Measurements from ENCODE around the gene KASH5. TPM values are rescaled to one million over a fixed set of nuclear protein-coding genes. Genes with fewer than 3 reads are reported as not detected.
A peak's percentile ranks its signal among the peaks of the same experiment; 100 is the strongest.

The KASH5 gene
- polyA plus RNA-seq, 2 of the 4 experiments (the other 2 are of a cell fraction), result 0.08 to 0.17 TPM

GRCh38 chr19:49435670-49436069, 47.6 kb downstream of the KASH5 start:
- WGBS (ENCODE audit: missing lambda C conversion rate), result 87% methylated on average over 10 of the region's 10 CpGs
- no peak for FAIRE-seq
- no peak overlapping the region for H3K4me3 ChIP-seq
- TF ChIP-seq FOSL2 (IDR thresholded peaks at IDR 0.05) (no peak), FOSL2 (CRISPR knock-in tag; IDR thresholded peaks at IDR 0.05) (no peak), MAFK (IDR thresholded peaks at IDR 0.05; ENCODE audit: partially characterized antibody) (no peak), MAZ (IDR thresholded peaks at IDR 0.05; ENCODE audit: borderline replicate concordance, low read depth, low read length) (no peak), HOXB5 (CRISPR knock-in tag; IDR thresholded peaks at IDR 0.05) (no peak), BCL3 (IDR thresholded peaks at IDR 0.05) (no peak), ZNF302 (CRISPR knock-in tag; IDR thresholded peaks at IDR 0.05) (no peak), KDM5A (IDR thresholded peaks at IDR 0.05) (no peak), JUN (IDR thresholded peaks at IDR 0.05) (no peak), ZSCAN20 (CRISPR knock-in tag; IDR thresholded peaks at IDR 0.05) (no peak), PHF8 (IDR thresholded peaks at IDR 0.05; ENCODE audit: borderline replicate concordance, low read depth) (no peak)
- H3K9me3 ChIP-seq, result no peaks in the 10 kb centered on the region; the same call in 2 of the 3 replicates
- ATAC-seq, result no peak
- CTCF ChIA-PET, result interaction anchor here (1.0 to 4.2 kb wide), 11 partner anchors 9 to 210 kb away, joined by 3 to 30 read pairs (median 4); partner anchors contain the start of gene GFY
- H3K4me1 ChIP-seq, result peaks cover 5% of the 10 kb centered on the region; the same call in 2 of the 3 replicates
- DNase-seq (ENCODE audit: low read depth in 1 of 2, low spot score in 1 of 2), result no peak
- H3K4me2 ChIP-seq, result no peak overlapping the region
- no peak overlapping the region for H3K27ac ChIP-seq
- POLR2A ChIA-PET, result interaction anchor here (1.1 to 1.7 kb wide), 2 partner anchors 16 to 18 kb away, joined by 3 to 6 read pairs; partner anchors contain the start of genes ALDH16A1 and PIH1D1

GRCh38 chr19:49436381-49437017, 48.5 kb downstream of the KASH5 start:
- ChIA-PET POLR2A (interaction anchor here (1.1 to 1.7 kb wide), 2 partner anchors 15 to 17 kb away, joined by 3 to 6 read pairs; partner anchors contain the start of genes ALDH16A1 and PIH1D1), CTCF (interaction anchor here (1.0 to 4.2 kb wide), 11 partner anchors 9 to 211 kb away, joined by 3 to 30 read pairs (median 4); partner anchors contain the start of gene GFY)
- H3K9me3 ChIP-seq, result no peaks in the 10 kb centered on the region; the same call in 2 of the 3 replicates
- no peak for FAIRE-seq
- 0 out of 3 replicates have a peak overlapping the region, but pooled peaks have one; percentile 9 for H3K4me2 ChIP-seq
- DNase-seq (ENCODE audit: low read depth in 1 of 2, low spot score in 1 of 2), result peak in 1 of 2 experiments; percentile 64
- 44% methylated on average over 42 of the region's 42 CpGs for WGBS (ENCODE audit: missing lambda C conversion rate)
- H3K4me1 ChIP-seq, result peaks cover 8% of the 10 kb centered on the region
- no peak overlapping the region for H3K27ac ChIP-seq
- peak; percentile 14 to 15; a peak in 3 of 6 replicates for ATAC-seq
- no peak overlapping the region for H3K4me3 ChIP-seq
- no peak for TF ChIP-seq BCL3 (IDR thresholded peaks at IDR 0.05)
- TF ChIP-seq MAX (IDR thresholded peaks at IDR 0.05), result peak; percentile 48; the same call in 1 of the 2 replicates

- no peak for ATAC-seq
- POLR2A ChIA-PET, result interaction anchor here (1.7 kb wide), 1 partner anchor 15 kb away, joined by 6 read pairs; the partner anchor contains the start of gene PIH1D1
These were observed 49.2 kb downstream of the KASH5 start for GRCh38 chr19:49437231-49437630.

More at GRCh38 chr19:49437231-49437630, 49.2 kb downstream of the KASH5 start:
- Histone ChIP-seq H3K27ac (no peak overlapping the region), H3K4me2 (no peak overlapping the region), H3K9me3 (no peaks in the 10 kb centered on the region; the same call in 2 of the 3 replicates), H3K4me1 (peaks cover 16% of the 10 kb centered on the region), H3K4me3 (no peak overlapping the region)
- CTCF ChIA-PET, result interaction anchor here (1.2 to 2.4 kb wide), 3 partner anchors 12 to 46 kb away, joined by 3 to 23 read pairs (median 5); partner anchors contain the start of gene GFY
- TF ChIP-seq ELK1 (IDR thresholded peaks at IDR 0.05; ENCODE audit: low read depth, low read length), result no peak
- no peak for TF ChIP-seq ZNF302 (CRISPR knock-in tag; IDR thresholded peaks at IDR 0.05)
- no peak for TF ChIP-seq BCL3 (IDR thresholded peaks at IDR 0.05)
- TF ChIP-seq NPAS2 (CRISPR knock-in tag; IDR thresholded peaks at IDR 0.05; ENCODE audit: borderline replicate concordance), result no peak
- no peak for TF ChIP-seq RAD21 (conservative IDR thresholded peaks at IDR 0.05 in 1 of 2, IDR thresholded peaks at IDR 0.05 in 1 of 2)
- no peak for TF ChIP-seq CBX2 (IDR thresholded peaks at IDR 0.05; ENCODE audit: borderline replicate concordance, low read depth)
- no peak for TF ChIP-seq HOXA7 (CRISPR knock-in tag; IDR thresholded peaks at IDR 0.05)
- 15% methylated on average over 6 of the region's 8 CpGs for WGBS (ENCODE audit: missing lambda C conversion rate)
- FAIRE-seq, result no peak
- DNase-seq (ENCODE audit: low read depth in 1 of 2, low spot score in 1 of 2), result no peak

Data from A549 (cell line).